Ishikawa (cell line): ENCODE measurements around the gene DYRK3.
A peak's percentile ranks its signal among the peaks of the same experiment; 100 is the strongest.

ENCODE experiments used
- CEBPB ChIP-seq: IDR thresholded peaks from 2 replicates; pipeline ENCODE4 v1.6.1; 2012
- CREB1 ChIP-seq: IDR thresholded peaks from 2 replicates; pipeline ENCODE4 v1.6.1; 2012; ENCODE audit warnings: low read depth
- EGR1 ChIP-seq: IDR thresholded peaks from 2 replicates; pipeline ENCODE4 v1.6.1; 2012
- EP300 ChIP-seq: IDR thresholded peaks from 2 replicates; pipeline ENCODE4 v1.6.1; 2012; ENCODE audit warnings: borderline replicate concordance
- FOXM1 ChIP-seq: IDR thresholded peaks from 2 replicates; pipeline ENCODE4 v1.6.1; 2012; ENCODE audit warnings: low read depth, borderline replicate concordance
- NFIC ChIP-seq: IDR thresholded peaks from 2 replicates; pipeline ENCODE4 v1.6.1; 2012
- RAD21 ChIP-seq: IDR thresholded peaks from 2 replicates; pipeline ENCODE4 v1.6.1; 2012; ENCODE audit warnings: low read depth
- TAF1 ChIP-seq: IDR thresholded peaks from 2 replicates; pipeline ENCODE4 v1.6.1; 2012; ENCODE audit warnings: low read depth, mild to moderate bottlenecking
- TCF12 ChIP-seq: IDR thresholded peaks from 2 replicates; pipeline ENCODE4 v1.6.1; 2012; ENCODE audit warnings: low read depth
- TEAD4 ChIP-seq: IDR thresholded peaks from 2 replicates; pipeline ENCODE4 v1.6.1; 2012
- USF1 ChIP-seq: IDR thresholded peaks from 2 replicates; pipeline ENCODE4 v1.6.1; 2012
- YY1 ChIP-seq: IDR thresholded peaks from 2 replicates; pipeline ENCODE4 v1.6.1; 2012; ENCODE audit warnings: low read depth
- ZBTB7A ChIP-seq: IDR thresholded peaks from 2 replicates; pipeline ENCODE4 v1.6.1; 2012; ENCODE audit warnings: low read depth
- TF ChIP-seq, protein P1 (sequence below): IDR thresholded peaks from 2 replicates; pipeline ENCODE4 v1.6.1; 2012; ENCODE audit warnings: low read depth, mild to moderate bottlenecking
- TF ChIP-seq, protein P2 (sequence below): IDR thresholded peaks from 2 replicates; pipeline ENCODE4 v1.6.1; 2012

The DYRK3 gene

GRCh38 chr1:206668874-206669410, 33.6 kb downstream of the DYRK3 start:
- TF ChIP-seq USF1 = peak; percentile 40; the same call in 1 of the 2 replicates
- TF ChIP-seq NFIC = no peak

DNA sequence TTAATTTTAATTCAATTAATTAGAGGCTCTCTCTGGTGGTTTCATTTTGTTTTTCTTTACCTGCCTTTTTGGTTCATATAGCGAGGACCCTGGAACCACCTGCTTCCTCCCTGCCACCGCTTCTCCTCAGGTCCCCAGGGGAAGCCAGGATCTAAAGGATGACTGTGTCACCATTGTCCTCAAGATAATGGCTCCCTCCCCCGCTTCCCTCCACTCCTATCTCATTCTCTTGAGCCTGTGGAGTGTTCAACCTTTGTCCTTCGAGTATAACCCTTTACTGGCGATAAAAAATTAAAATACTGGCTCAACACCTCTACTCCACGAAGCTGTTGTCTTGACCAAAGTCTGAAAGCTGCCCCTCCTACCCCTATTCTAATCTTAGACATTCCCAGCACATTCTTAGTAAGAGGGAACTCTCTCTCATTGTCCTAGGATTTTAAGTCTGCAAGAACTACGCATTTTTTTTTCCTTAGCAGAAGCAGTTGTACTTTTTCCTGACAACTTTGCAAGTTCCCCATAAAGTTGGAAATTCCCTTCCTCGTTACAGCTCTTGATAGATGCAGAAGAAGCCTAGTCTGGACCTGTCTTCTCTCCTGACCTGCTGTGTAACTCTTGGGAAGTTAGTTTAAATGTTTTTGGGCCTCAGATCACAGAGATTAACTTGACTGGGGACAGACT, 36.8 kb downstream of the DYRK3 start:
- TF ChIP-seq RAD21 (no peak), FOXM1 (no peak), NFIC (no peak), CEBPB (no peak), USF1 (no peak), EP300 (no peak)
- TF ChIP-seq, protein P1, sequence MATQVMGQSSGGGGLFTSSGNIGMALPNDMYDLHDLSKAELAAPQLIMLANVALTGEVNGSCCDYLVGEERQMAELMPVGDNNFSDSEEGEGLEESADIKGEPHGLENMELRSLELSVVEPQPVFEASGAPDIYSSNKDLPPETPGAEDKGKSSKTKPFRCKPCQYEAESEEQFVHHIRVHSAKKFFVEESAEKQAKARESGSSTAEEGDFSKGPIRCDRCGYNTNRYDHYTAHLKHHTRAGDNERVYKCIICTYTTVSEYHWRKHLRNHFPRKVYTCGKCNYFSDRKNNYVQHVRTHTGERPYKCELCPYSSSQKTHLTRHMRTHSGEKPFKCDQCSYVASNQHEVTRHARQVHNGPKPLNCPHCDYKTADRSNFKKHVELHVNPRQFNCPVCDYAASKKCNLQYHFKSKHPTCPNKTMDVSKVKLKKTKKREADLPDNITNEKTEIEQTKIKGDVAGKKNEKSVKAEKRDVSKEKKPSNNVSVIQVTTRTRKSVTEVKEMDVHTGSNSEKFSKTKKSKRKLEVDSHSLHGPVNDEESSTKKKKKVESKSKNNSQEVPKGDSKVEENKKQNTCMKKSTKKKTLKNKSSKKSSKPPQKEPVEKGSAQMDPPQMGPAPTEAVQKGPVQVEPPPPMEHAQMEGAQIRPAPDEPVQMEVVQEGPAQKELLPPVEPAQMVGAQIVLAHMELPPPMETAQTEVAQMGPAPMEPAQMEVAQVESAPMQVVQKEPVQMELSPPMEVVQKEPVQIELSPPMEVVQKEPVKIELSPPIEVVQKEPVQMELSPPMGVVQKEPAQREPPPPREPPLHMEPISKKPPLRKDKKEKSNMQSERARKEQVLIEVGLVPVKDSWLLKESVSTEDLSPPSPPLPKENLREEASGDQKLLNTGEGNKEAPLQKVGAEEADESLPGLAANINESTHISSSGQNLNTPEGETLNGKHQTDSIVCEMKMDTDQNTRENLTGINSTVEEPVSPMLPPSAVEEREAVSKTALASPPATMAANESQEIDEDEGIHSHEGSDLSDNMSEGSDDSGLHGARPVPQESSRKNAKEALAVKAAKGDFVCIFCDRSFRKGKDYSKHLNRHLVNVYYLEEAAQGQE = no peak

GRCh38 chr1:206672844-206673758, 37.8 kb downstream of the DYRK3 start:
- TF ChIP-seq TCF12 (no peak), TAF1 (no peak), YY1 (no peak), EP300 (no peak), CREB1 (no peak), EGR1 (no peak), RAD21 (no peak), TEAD4 (no peak), NFIC (no peak), CEBPB (no peak), USF1 (no peak), ZBTB7A (no peak), FOXM1 (no peak)
- TF ChIP-seq, protein P2, sequence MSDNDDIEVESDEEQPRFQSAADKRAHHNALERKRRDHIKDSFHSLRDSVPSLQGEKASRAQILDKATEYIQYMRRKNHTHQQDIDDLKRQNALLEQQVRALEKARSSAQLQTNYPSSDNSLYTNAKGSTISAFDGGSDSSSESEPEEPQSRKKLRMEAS = no peak
- TF ChIP-seq, protein P1 = no peak

GRCh38 chr1:206674236-206674635, 38.9 kb downstream of the DYRK3 start:
- TF ChIP-seq TAF1 (no peak), EP300 (no peak), YY1 (no peak), TEAD4 (no peak)
- TF ChIP-seq, protein P1 = no peak
